Esophagus muscularis mucosa (tissue), 3 donors: ENCODE measurements around the gene SOWAHA.

Experiments used
- CTCF ChIP-seq, 3 experiments: fragments of 200-600 bp in 2 of 3; fragments of 450-650 bp in 1 of 3; sonication (generic) in 2 of 3; IDR thresholded peaks; one replicate each; pipeline ENCODE4 v1.5.1; 2017 to 2019; ENCODE audit warnings: antibody characterized with exemption in 3 of 3, mild to moderate bottlenecking in 2 of 3, moderate library complexity in 1 of 3
- POLR2A ChIP-seq: fragments of 450-650 bp; IDR thresholded peaks from one replicate; pipeline ENCODE4 v1.6.1; 2017; ENCODE audit warnings: antibody characterized with exemption, moderate library complexity, mild to moderate bottlenecking, low read depth
- POLR2AphosphoS5 ChIP-seq, 2 donors: sonication (generic); formaldehyde crosslinking; IDR thresholded peaks; one replicate each; pipeline ENCODE4 v1.6.1; 2017; ENCODE audit warnings: antibody characterized with exemption in 2 of 2

GRCh38 chr5:132821350-132821749 is 8.2 kb downstream of the SOWAHA start:
- no peak for TF ChIP-seq CTCF (IDR thresholded peaks at IDR 0.05)
- no peak for TF ChIP-seq POLR2AphosphoS5 (IDR thresholded peaks at IDR 0.05)
- no peak for TF ChIP-seq POLR2A
